ENCODE measurements around the gene NRAP.
A peak's percentile ranks its signal among the peaks of the same experiment; 100 is the strongest.

NRAP gene

GRCh38 chr10:113631684-113632367, 32.0 kb downstream of the NRAP start:
- no peak for DNase-seq (ENCODE audit: low spot score)

DNA sequence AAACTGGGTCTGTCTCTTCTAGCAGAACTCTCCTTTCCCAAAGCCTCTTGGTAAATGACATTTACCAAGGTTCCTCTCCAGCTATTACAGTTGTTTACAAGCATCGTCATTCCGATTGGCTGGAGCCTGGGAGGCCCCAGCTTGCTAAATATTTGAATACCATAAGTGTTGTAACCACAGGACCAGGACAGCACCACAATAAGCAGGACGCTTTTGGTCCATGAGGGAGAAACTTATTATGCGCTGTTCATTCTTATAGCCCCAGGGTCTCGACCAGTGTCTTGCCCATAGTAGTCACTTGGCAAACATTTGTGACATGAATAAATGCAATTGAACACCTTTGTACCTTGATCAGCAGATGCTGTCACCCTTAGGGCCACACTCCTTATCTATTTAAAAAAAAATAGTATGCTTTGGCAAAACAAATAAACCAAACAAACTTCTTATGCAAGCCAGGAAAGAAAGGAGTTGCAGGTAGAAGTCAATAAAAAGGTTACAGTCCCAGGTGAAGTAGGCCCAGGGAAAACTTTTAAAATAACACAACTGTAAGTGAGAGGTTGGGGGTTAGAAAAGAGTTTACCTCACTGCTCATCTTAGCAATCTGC, 32.8 kb downstream of the NRAP start:
- no peak for DNase-seq (ENCODE audit: low spot score)

DNA sequence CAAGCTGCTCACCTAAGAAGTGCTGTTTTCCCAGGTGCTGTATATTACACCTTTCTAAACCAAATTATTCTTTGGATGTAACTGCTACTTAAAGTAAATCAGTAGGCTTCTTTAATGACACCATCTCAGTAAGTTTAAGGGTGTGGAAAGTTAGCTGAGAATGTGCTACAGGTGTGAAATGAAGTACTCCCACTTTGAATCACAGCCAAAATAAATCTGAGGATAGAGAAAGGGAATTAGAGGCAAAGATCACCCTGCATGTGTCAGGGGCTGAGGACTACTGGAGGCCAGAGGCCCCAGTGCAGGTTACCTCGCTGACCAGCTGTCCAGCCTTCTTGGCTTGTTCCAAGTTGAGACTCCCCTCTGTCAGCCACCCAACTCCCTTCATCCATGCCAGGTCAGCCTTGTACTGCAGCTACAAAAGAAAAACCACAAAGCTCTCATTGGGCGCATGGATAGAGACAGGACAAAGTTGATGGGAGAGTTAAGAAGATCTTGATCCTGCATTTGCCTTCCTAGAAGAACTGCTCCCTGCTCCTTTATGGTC, 35.2 kb downstream of the NRAP start:
- no peak for DNase-seq (ENCODE audit: low spot score)

DNA sequence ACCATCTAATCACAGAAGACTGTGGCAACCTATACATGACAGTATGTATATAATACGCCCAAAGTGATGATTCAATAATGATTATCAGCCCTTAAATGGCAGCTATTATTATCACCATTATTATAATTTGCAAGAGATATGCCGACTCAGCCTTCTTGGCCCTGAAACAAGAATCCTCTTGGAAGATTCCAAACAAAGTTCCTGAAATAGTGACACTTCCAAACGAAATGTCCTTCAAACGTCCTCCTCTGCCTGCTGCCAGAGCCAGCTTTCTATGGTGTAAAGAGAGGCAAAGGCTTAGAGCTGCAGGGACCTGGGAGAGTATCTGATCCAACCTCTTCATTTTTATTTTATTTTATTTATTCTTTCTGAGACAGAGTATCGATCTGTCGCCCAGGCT, 36.0 kb downstream of the NRAP start:
- DNase-seq (ENCODE audit: low spot score) = no peak

DNA sequence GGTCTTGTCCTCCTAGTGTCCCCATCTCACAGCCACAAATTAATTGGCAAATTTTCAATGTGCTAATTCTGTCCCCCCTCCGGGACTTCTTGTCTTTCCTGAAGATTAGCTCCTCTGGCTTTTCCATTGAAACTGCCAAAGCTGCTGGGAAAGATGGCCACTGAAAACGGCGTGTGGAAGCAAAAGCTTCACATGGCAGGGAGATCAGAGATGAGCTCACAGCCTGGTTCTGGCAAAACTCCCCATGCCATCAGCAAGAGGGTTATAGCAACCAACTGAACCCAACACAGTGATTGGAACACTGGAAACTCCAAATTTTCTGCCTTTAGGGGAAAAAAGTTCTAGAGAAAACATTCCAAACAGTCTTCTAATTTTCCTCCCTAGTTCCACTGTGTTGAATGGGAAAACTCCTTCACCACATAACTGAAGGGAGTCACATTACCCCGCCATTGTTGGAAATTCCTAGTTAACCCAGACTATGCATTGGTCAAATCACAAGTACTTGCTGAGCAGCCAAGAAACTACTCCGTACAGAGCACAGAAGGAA, 37.0 kb downstream of the NRAP start:
- DNase-seq (ENCODE audit: low spot score) = peak; percentile 28

DNA sequence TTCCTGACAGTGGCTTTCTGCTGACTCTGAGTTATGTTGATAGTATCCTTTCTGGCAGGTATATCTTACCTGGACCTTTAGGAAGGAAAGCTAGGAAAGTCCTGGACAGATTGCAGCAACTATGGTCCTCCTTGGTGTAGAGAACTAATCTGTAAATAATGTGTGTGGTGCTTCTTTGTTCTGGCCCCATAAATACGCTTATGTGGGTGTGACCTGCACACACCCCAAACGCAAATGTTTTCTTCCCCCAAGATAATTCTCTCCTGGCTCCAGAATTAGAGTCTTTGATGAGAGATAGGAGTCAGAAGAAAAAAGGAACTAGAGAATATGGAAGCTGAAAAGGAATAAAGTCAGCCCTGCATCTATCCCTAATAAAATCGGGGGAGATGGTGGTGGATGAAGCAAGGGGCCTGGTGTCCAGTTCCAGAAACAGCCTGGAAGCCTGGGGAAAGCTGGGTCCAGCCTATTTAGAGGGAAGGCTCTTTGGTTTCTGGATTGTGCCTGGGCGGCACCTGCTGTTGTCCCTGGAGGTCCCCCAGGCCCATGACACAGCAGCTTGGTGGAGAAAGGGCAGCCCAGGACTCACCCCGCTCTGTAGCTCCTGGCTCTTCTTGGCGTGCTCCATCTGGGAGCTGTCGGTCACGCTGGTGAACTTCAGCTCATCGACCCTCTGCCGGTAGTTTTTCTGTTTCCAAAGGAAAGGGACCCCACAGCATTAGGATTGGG, 38.2 kb downstream of the NRAP start:
- no peak for DNase-seq (ENCODE audit: low spot score)

DNA sequence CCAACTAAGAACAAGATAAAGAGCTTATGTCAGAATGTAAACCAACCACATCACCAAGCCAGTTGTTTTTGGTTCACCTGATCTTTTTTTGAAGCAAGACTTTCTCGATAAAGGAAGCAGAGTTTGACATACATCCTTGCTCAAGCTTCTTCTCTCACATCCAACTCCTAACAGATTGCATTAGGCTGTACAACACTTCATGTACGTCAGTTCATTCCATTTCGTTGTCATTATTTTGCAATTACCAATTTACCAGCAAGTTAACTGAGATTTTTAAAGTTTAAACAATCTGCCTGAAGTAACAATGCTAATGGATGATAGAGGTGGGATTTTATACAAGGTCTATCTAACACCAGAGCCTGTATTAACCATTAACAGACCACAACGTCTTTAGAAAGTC, 41.0 kb downstream of the NRAP start:
- DNase-seq (ENCODE audit: low spot score) = no peak

GRCh38 chr10:113621799-113622198, 42.0 kb downstream of the NRAP start:
- no peak for DNase-seq (ENCODE audit: low spot score)

DNA sequence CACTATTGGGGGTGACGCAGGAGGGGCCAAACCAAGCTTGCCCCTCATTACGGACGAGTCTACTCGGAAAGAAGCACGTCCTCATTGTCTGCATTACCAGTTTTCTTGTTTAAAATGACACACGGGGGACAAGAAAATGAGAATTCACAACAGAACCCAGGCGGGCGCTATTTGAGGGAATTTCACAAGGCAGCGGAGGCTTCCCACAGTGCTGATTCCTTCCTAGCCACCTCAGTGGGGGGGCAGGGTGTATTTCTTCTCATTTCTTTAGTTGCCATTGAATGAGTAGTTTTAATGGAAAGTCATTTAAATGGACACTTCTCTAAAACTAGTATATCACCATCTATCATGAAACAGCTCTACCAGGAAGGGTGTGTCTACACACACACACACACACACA, 42.9 kb downstream of the NRAP start:
- no peak for DNase-seq (ENCODE audit: low spot score)

GRCh38 chr10:113620511-113620910, 43.3 kb downstream of the NRAP start:
- DNase-seq (ENCODE audit: low spot score) = no peak

- no peak for DNase-seq (ENCODE audit: low spot score)
These were observed 44.4 kb downstream of the NRAP start for GRCh38 chr10:113619401-113619800.

DNA sequence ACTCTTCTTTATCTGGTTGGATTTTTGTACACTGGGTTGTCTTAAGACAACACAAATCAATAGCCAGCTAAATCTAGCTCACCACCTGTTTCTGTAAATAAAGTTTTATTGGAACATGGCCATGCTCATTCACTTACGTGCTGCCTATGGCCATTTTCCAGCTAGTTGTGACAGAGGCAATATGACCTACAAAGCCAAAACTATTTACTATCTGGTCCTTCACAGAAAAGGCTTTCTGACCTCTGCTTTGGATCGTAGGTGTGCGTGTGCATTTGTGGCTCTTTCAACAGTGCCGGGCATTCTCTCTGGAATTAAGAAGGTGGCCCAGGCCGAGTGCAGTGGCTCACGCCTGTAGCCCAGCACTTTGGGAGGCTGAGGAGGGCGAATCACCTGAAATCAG, 45.5 kb downstream of the NRAP start:
- DNase-seq (ENCODE audit: low spot score) = no peak

DNA sequence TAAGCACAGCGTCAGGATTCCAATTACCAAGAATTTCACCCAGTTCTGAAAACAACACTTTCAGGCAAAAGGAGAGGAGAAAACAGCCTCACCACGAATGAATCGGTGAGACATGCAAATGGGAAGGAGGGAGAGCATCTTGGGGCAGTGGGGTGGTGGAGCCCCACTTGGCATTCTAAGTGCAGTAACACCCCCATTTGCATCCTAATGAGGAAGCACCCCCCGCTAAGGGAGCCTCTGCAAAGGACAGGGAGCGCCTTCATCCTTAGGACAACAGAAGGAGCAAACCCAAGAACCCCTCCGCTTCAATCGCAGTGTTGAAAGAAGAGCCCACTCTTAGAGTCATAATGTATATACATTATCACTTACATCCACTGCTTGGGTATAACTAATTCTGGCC, 46.8 kb downstream of the NRAP start:
- DNase-seq (ENCODE audit: low spot score) = no peak

DNA sequence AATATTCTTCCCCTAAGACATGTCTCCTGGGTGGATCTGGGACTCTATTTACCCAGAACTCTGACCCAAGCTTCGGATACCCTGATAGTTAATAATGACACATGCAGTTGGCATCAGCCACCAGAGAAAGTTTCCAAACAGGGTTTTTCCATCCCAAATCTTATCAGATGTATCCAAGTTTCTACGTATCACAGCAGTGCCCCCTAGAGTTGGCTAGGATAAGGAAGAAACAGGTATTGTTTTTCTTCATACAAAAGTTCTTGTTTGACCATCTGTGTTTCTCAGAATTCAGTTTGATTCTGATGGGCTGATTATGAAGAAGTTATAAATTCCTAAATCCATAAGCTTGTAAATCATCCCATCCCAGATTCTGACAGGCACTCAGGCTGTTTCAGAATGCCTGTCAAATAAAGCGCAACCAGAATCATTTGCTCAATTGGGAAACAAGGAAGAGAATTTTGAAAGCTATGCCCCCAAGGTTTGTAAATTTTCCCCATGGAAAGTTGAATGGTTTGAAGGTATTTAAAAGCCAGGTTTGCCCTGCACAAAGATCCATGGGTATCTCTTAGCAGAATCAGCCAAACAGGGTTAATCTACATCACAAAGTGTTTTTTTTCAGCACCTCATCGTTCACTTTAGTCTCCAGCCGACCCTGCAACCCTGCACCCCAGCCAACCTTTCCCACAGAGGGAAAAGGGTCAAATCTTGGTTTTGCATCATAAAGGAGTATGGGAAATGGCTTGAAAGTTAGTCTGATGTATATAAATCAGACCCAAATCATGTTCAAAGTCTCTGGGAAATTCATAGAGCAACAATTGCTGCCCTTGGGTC, 47.4 kb downstream of the NRAP start:
- peak; percentile 48 for DNase-seq (ENCODE audit: low spot score)

- no peak for DNase-seq (ENCODE audit: low spot score)
These were observed 49.7 kb downstream of the NRAP start for GRCh38 chr10:113613977-113614690.

GRCh38 chr10:113613427-113613826, 50.4 kb downstream of the NRAP start:
- no peak for DNase-seq (ENCODE audit: low spot score)

DNA sequence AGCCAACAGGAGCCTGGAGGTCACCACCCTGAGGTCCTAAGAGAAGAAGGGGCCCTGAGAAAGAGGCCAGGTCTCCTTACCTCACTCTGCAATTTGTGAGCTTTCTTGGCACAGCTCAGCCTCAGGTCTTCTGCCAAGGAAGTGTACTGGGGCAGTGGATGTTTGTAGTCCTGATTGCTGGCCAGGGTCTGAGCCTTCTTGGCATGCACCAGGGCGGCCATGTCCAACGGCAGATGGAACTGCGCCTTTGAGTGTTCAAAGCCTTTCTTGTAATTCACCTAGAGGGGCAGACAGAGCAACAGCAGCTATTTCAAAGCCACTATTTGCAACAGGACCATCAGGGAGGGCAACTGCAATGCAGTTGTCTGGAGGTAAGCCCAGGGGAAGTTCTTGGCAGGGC, 51.7 kb downstream of the NRAP start:
- DNase-seq (ENCODE audit: low spot score) = no peak

GRCh38 chr10:113610631-113611601, 52.9 kb downstream of the NRAP start:
- DNase-seq (ENCODE audit: low spot score) = no peak

- peak; percentile 13 for DNase-seq (ENCODE audit: low spot score)
These were observed 54.1 kb downstream of the NRAP start for GRCh38 chr10:113609704-113610108.
